K562 treated with DMSO at 1 percent for 24 hours (cell line): ENCODE data around the gene PTGS2. TPM values are rescaled to one million over a fixed set of nuclear protein-coding genes. Genes with fewer than 3 reads are reported as not detected.

Experiments used
- total RNA-seq: library from RNA; unstranded; fragments of 300-600 nt; gene quantifications from 2 replicates; pipeline ENCODE4 v1.2.3, GENCODE V29; 2022; ENCODE audit warnings: low read depth; ENCODE audit not compliant: insufficient read depth

The PTGS2 gene
- not detected in 2 replicates for total RNA-seq

GRCh38 chr1:186680245-186681061, at the start of gene PTGS2:
TSS of gene PTGS2 (minus strand) at chr1:186680423. CDS start at chr1:186680290, 133 bp downstream.

Other genes with a start within 250 kb of the PTGS2 start
- not detected in 2 replicates for gene PDC, start 219.3 kb downstream of the PTGS2 start, total RNA-seq
- not detected in 2 replicates for gene PLA2G4A, start 148.5 kb upstream of the PTGS2 start, total RNA-seq